MG63 (cell line): ENCODE measurements around the gene CTTN. TPM values are rescaled to one million over a fixed set of nuclear protein-coding genes. Genes with fewer than 3 reads are reported as not detected.
A peak's percentile ranks its signal among the peaks of the same experiment; 100 is the strongest.

Experiments used
- DNase-seq: peaks from one replicate; pipeline ENCODE4 v3.0.0-alpha.2; 2020
- H3K27me3 ChIP-seq: fragments of 250-450 bp; sonication (Bioruptor Pico); 2 replicates; pipeline ENCODE4 v1.5.1; 2020; ENCODE audit warnings: mild to moderate bottlenecking, moderate library complexity
- H3K36me3 ChIP-seq: fragments of 250-450 bp; sonication (Bioruptor Pico); 2 replicates; pipeline ENCODE4 v1.5.1; 2020; ENCODE audit warnings: mild to moderate bottlenecking, moderate library complexity
- H3K4me3 ChIP-seq: fragments of 250-450 bp; sonication (Bioruptor Pico); 2 replicates; pipeline ENCODE4 v1.5.1; 2020; ENCODE audit warnings: mild to moderate bottlenecking, moderate library complexity
- H3K9me3 ChIP-seq: fragments of 250-450 bp; sonication (Bioruptor Pico); 2 replicates; pipeline ENCODE4 v1.5.1; 2020; ENCODE audit warnings: mild to moderate bottlenecking, moderate library complexity
- total RNA-seq: library from RNA; depleted of rRNA; stranded (reverse); fragments of >200 nt; shearing (Covaris generic); gene quantifications from 2 replicates; pipeline ENCODE4 v1.2.3, GENCODE V29; 2014; ENCODE audit warnings: low replicate concordance

The CTTN gene
- total RNA-seq, 1 experiment from 2014 or later, result 153 TPM

DNA sequence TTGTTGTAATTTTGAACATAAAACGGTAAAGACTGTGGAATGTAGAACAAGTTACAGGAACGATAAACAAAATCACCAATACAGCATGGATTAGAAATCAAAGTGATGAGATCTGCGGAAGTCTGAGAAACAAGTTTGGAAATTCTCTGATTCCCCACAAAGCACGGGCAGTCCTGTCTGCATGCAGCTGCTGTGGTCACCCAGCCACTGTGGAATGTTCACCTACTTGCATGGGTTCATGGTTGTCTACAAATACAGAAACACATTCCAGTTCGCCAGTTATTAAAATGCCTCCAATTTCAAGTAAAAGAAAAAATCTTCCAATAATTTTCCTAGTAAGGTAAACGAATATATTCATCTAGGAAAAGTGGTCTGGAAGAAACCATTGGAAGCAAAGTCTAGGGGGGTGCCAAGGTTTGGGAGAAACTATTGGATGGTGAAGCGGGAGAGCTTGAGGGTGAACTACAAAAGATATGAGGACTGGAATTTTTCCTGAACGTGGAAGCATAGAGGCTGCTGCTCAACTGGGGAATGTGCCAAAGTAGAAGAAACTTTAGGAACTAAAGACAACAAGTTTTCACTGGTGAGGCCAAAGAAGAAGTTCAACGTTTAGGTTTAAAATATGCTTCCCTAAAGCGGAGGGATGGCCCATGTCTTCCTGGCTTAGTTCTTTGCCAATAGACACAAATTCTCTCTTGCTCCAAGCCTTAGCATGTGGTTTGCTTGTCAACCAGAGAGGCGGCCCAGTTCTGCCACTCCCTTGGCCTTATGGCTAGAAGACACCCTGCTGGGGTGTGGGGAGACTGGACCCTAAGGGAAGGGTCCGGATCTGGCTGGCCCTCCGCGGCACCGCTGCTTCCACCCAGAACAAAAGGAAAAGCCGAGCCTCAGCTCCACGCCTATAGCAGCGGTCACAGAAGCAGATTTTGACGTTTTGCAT is 70.2 kb downstream of the CTTN start:
- H3K9me3 ChIP-seq, result no peaks in the 10 kb centered on the region
- H3K4me3 ChIP-seq, result no peak overlapping the region
- no peak for DNase-seq
- H3K27me3 ChIP-seq, result no peaks in the 10 kb centered on the region
- no peaks in the 10 kb centered on the region for H3K36me3 ChIP-seq

DNA sequence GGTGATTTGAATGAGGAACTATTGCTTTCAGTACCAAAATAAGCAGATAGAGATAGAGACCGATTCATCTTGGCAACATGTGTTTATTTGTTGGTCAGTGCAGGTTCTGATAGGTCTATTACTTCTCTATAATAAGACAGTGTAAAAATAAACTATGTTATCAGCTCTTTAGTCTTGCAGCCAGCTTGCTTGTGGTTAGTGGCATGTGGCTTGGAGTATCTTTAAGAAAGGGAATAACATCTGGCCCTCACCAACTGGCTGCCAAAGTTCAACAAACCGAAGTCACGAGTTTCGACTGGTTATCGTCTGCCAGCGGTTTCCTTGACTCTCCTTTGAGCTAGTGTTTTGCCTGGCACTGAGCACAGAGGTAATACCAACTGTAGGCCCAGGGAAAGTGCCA is 71.8 kb downstream of the CTTN start:
- Histone ChIP-seq H3K36me3 (no peaks in the 10 kb centered on the region), H3K4me3 (no peak overlapping the region), H3K27me3 (no peaks in the 10 kb centered on the region), H3K9me3 (no peaks in the 10 kb centered on the region)
- peak; percentile 93 for DNase-seq

DNA sequence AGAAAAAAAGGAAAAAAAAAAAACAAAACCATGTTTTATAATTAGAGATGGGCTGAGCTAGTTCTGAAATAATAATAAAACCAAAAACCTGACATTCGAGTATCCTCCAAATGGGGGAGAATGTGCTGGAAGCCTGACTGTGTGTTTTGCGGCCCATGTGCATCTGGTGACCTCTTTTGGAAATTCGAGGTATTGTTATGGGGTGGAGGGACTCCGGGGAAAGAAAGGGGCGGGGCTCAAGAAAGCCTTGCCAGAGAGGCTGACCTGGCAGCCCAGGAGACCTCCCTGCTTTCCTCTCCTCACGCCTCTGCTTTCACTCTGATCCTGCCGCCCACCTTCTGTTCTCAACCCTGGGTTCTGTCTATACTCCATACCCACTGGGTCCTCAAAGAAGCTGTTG is 72.9 kb downstream of the CTTN start:
- no peaks in the 10 kb centered on the region for H3K9me3 ChIP-seq
- no peak overlapping the region for H3K4me3 ChIP-seq
- no peaks in the 10 kb centered on the region for H3K36me3 ChIP-seq
- no peaks in the 10 kb centered on the region for H3K27me3 ChIP-seq
- peak; percentile 28 for DNase-seq

DNA sequence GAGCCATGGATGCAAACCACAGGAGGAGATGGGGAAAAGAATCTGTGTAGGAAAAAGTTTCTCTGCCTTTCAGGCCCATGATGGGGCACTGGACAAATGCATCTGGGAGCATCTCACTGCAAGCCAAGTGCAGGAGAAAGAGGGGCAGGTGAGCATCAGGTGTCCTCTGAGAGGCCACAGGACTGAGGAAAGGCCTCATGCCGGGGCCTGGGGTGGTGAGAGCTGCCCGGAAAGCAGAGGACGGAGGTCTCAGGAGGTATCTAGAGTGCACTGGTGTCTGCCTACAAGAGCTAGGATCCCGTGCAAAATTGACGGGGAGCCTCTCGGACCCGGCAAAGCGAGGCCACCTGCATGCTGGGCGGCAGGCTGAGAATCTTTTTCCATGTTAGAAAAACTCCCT is 73.9 kb downstream of the CTTN start:
- Histone ChIP-seq H3K27me3 (no peaks in the 10 kb centered on the region), H3K9me3 (no peaks in the 10 kb centered on the region), H3K4me3 (no peak overlapping the region), H3K36me3 (no peaks in the 10 kb centered on the region)
- no peak for DNase-seq

DNA sequence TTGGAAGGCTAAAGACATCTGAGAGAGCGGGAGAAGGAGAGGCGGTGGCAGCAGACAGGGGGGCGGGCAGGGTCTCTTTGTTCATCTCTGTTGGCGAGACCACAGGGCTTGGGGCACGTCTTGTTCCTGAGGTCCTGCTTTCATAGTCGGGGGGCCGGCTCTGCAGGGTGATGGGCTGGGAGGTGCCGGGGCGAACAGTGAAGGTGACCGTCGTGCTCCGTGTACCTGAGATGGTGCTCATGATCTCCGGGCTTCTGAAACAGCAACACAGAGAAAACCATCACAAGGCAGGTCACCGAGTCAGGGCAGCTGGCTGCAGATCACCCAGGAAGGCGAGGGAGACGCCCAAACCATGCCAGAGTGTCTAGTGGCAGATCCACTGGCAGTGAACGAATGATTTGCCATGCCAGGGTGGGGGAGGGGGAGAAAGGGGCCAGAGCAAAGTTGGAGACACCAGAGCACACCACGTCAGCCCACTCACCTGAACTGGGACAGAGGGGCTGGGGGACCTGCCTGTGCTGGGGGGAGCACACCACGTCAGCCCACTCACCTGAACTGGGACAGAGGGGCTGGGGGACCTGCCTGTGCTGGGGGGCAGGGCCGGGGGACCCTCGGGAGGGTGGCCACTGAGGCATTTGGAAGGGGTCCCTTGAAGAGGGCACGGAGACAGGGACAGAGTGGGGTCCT is 75.0 kb downstream of the CTTN start:
- Histone ChIP-seq H3K9me3 (no peaks in the 10 kb centered on the region), H3K36me3 (no peaks in the 10 kb centered on the region), H3K27me3 (no peaks in the 10 kb centered on the region), H3K4me3 (no peak overlapping the region)
- no peak for DNase-seq

DNA sequence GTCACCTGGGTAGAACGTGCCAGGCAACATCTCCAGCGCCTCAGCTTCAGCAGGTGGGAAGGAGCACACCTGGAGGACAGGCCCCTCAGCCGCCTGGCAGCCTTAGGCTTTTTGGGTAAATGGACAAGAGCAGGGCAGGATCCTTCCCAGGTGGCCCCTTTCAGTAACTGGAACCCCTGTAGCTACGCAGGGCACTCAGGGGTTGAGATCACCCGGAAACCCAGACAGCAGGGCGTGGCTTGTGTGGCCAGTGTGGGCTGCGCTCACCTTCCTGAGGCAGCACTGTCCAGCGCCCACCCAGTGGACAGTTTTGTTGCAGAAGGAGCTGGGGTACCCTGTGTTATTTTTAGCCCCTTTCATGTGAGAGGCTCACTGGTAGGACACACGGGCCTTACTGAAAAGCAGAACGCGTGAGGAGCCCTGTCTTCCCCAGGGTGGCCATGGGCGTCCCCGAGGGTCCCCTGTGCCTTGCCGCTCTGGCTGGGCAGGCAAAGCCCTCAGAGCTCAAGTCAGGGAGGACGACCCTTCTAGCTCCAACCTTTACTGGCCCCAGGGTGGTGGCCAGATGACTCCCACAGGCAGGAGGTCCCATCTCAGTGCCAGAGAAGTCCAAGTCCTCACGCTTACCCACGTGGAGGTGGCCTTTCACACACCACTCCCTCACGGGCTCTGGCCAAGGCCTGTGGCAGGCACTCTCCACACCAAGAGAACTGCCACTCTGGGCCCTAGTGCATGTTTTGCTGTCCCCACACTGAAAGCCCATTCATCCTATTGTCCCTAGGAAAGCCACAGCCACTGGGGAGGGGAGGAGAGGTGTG is 75.8 kb downstream of the CTTN start:
- Histone ChIP-seq H3K27me3 (no peaks in the 10 kb centered on the region), H3K9me3 (no peaks in the 10 kb centered on the region), H3K4me3 (no peak overlapping the region), H3K36me3 (no peaks in the 10 kb centered on the region)
- DNase-seq, result no peak

DNA sequence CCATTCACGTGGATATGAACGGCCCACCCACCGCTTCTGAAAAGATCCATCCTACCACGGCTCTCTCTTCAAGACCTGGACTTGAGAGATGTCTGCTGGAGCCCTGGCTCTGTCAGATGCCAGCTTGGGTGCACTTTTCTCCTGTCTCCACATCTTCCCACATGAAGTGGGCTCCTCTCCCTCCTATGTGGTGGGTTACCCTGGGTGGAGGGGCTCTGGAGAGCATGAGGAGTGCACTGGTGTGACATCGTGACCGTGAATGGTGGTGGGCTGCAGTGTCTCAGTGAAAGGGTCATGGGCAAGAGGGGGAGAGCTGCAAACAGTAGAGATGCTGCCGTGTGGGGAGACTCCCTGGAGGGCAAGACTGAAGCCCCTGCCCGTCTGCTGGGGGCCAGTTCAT is 76.4 kb downstream of the CTTN start:
- no peak overlapping the region for H3K4me3 ChIP-seq
- no peak for DNase-seq
- no peaks in the 10 kb centered on the region for H3K27me3 ChIP-seq
- no peaks in the 10 kb centered on the region for H3K36me3 ChIP-seq
- no peaks in the 10 kb centered on the region for H3K9me3 ChIP-seq

DNA sequence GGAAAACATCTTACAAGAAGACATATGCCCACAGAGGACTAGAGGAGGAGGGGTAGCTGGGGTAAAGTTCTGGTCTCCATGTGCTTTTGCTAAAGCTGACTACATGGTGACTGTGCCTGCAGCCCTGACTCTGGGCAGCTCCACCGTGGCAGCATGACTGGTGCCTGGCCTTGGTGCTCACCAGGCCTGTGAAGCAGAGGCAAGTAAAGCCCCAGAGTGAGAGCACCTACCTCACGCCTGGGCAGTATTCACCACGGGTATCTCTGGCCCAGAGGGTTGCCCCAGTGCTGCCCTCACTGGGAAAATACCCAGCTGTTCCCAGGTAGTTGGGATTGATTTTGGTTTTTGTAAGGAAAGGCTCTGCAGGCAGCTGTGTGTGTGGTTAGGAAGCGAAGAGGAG is 78.3 kb downstream of the CTTN start:
- no peaks in the 10 kb centered on the region for H3K36me3 ChIP-seq
- H3K9me3 ChIP-seq, result no peaks in the 10 kb centered on the region
- peak; percentile 67 for DNase-seq
- no peaks in the 10 kb centered on the region for H3K27me3 ChIP-seq
- H3K4me3 ChIP-seq, result no peak overlapping the region

DNA sequence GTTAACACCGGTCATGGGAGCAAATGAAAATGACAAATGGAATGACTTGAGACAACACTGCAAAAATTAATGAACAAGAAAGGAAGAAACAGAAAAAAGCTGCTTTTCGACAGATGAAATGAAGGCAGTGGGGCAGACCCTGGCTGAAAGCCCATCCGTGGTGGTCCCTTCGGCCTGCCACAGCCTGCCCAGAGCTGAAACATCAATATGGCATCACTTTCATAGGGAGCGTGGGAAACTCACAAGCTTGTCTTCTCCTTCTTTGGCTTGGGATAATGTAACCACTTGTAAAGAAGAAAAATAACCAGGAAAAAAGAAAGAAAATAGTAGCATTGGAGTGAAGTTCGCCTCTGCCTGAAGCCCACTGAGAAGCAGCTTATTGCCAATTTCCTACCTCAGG is 78.8 kb downstream of the CTTN start:
- no peak overlapping the region for H3K4me3 ChIP-seq
- DNase-seq, result no peak
- no peaks in the 10 kb centered on the region for H3K27me3 ChIP-seq
- H3K9me3 ChIP-seq, result no peaks in the 10 kb centered on the region
- no peaks in the 10 kb centered on the region for H3K36me3 ChIP-seq

DNA sequence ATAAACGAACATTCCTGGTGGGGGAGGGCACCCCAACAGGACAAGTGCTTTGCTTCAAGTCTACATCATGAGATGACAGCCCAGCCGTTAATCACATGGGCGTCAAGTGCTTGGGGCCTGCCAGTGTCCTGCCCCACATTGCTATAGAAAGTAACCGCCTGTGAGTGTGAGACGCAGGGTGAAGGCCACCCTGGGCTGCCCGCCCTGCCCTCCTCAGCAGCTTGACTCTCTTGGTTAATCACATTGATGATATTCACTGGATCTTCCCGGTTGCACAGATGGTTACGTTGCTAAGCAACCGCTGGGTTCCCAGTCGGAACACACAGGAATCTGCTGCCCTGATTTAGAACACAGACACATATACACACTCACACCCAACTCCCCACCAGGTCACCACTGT is 79.3 kb downstream of the CTTN start:
- no peaks in the 10 kb centered on the region for H3K27me3 ChIP-seq
- no peak for DNase-seq
- no peaks in the 10 kb centered on the region for H3K36me3 ChIP-seq
- no peak overlapping the region for H3K4me3 ChIP-seq
- H3K9me3 ChIP-seq, result no peaks in the 10 kb centered on the region

DNA sequence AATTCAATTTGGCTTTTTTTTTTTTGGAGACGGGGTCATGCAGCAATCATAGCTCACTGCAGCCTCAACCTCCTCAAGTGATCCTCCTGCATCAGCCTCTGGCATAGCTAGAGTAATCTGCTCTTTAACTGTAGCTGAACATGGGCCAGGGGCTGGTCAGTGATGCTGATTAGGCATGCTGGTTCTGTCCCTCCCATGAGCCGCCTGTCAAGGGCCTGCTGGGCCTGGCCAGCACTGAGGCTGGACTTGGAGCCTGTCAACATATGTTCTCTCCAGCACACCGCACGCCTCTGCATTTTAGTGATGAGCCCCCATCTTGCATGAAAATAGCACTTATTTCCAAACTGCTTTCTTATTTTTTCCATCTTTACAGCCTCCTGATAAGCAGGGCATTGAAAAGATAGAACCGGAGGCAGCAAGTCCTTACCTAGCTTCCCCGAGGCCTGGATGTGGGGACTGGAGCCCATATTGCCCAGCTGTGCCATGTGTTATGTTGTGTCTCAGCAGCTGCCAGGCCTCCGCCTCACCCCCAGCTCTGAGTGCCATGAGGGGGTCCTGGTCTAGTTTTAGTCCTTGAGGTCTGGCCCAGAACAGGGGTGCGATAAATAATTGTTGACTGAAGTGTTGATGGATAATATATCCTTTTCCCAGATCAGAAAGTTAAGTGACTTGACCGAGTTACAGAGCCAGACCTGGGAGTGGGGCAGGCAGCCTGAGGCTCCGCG is 80.0 kb downstream of the CTTN start:
- no peak for DNase-seq
- no peaks in the 10 kb centered on the region for H3K27me3 ChIP-seq
- no peak overlapping the region for H3K4me3 ChIP-seq
- H3K9me3 ChIP-seq, result no peaks in the 10 kb centered on the region
- no peaks in the 10 kb centered on the region for H3K36me3 ChIP-seq

DNA sequence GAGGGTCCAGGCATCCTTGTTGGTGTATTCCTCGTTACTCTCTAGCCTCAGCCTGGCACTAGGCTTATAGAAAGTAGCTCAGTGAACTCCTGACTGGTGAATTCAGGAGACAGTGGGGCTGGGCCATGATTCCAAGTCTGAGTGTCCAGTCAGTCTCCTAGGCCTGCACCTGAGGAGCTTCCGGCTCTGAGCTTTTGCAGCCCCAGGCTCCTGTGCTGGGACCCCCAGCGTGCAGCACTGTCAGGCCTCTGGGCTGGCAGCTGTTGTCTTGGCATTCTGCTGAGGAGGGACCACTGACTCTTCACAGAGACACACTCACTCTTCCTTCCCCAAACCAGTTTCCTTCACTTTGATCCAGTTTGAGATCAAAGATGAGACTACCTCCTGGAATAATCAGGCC is 82.4 kb downstream of the CTTN start:
- H3K9me3 ChIP-seq, result no peaks in the 10 kb centered on the region
- H3K36me3 ChIP-seq, result no peaks in the 10 kb centered on the region
- no peaks in the 10 kb centered on the region for H3K27me3 ChIP-seq
- no peak for DNase-seq
- H3K4me3 ChIP-seq, result no peak overlapping the region

DNA sequence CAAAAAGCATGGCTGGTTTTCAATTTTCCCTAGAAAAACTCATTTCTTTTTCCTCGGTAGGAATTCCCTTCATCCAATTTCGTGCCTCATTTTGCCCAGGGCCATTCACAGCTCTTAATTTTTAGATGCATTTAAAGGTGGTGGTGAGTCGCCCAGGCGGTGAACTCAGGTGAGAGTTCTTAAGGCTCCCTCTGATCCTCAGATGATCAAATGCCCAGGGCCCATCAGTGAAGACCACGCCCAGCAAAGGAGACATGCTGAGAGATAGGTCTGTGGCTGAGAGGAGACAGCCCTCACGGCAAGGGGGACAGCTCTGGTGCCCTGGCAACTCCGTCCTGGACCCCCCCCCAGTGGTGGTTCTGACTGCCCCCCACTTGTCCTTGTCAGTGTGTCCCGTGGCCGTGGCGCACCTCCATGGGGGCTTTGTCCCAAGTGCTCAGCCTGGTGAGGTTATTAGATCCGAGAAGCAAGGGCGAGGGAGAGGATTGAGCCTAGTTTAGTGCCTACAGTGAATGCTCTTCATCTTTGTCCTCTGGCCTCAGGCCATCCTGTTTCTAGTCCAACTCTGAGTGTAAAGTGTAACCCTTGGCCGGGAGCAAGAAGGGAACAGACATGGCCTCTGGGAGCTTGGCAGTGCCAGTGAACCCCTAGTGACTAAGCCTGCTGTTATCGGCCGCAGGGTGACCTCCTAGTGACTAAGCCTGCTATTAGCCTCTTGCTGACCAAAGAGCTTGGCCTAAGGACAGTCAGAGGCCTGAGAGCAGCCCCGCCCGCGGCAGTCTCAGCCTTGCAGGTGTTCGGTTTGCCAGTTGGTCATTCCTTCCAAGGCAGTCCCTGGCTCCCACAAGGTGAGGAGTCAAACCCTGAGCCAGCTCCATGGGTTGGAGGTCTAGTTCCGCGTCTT is 83.5 kb downstream of the CTTN start:
- peak; percentile 97 for DNase-seq
- no peaks in the 10 kb centered on the region for H3K9me3 ChIP-seq
- no peaks in the 10 kb centered on the region for H3K36me3 ChIP-seq
- H3K27me3 ChIP-seq, result no peaks in the 10 kb centered on the region
- no peak overlapping the region for H3K4me3 ChIP-seq

DNA sequence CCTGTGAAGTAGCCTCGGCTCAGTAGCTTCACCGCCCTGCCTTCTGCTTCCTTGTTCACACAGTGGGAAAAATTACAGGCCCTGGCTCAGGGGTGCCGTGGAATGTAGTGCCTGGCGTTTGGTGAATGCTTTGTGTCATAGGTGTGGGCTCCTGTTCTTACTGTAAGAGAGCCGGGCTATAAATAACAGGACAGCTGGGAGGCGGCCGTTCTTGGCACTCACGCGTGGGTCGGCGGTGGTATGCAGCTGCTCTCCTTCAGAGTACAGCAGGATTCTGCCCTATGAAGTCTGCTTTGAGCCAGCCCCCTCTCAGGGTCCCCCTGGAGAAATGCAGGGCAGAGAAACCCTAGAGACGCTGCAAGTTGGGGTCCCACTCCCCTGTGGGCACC is 84.2 kb downstream of the CTTN start:
- Histone ChIP-seq H3K4me3 (no peak overlapping the region), H3K27me3 (no peaks in the 10 kb centered on the region), H3K36me3 (no peaks in the 10 kb centered on the region), H3K9me3 (no peaks in the 10 kb centered on the region)
- peak; percentile 74 for DNase-seq

DNA sequence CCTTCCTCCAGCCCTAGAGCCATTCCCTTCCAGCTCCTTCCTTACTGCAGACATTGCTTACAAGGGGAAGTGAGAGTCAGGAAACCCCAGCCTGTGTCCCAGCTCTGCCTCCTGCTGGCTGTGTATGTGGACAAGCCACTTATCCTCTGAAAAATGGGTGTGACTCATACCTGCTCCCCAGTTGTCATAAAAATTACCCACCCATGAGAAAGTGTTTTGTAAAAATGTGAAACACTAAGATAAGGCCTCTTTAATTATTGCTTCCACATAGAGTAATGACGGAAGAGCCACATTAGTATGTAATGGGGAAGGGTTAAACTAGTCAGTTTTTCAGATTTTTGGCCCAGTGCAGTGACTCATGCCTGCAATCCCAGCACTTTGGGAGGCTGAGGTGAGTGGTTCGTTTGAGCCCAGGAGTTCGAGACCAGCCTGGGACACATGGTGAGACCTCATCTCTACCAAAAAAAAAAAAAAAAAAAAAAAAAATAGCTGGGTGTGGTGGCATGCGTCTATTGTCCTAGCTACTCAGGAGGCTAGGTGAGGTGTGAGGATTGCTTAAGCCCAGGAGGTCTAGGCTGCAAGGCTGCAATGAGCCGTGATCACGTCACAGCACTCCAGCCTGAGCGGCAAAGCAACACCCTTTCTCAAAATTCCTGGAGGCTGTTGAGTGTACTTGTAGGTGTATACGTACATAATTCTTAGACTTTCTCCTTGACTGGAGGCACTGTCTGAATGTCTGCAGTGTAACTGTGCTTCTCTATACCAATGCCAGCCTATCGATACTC is 84.9 kb downstream of the CTTN start:
- Histone ChIP-seq H3K36me3 (no peaks in the 10 kb centered on the region), H3K9me3 (no peaks in the 10 kb centered on the region), H3K4me3 (no peak overlapping the region), H3K27me3 (no peaks in the 10 kb centered on the region)
- peak; percentile 80 for DNase-seq
